ENCODE measurements around the gene PRIM2.
"Not testable (repeated sequence)": the region's sequence is repeated elsewhere in the genome, so short reads cannot be mapped to it uniquely, and the experiment has no call there.

- TF ChIP-seq POLR2A, CTCF (IDR thresholded peaks at IDR 0.05): not testable (repeated sequence)
Observed at GRCh38 chr6:57572844-57573243, 255.4 kb downstream of the PRIM2 start.
